Measurements from ENCODE around the gene ATP5MC2.
"Not testable (repeated sequence)": the region's sequence is repeated elsewhere in the genome, so short reads cannot be mapped to it uniquely, and the experiment has no call there.

ATP5MC2 gene

DNA sequence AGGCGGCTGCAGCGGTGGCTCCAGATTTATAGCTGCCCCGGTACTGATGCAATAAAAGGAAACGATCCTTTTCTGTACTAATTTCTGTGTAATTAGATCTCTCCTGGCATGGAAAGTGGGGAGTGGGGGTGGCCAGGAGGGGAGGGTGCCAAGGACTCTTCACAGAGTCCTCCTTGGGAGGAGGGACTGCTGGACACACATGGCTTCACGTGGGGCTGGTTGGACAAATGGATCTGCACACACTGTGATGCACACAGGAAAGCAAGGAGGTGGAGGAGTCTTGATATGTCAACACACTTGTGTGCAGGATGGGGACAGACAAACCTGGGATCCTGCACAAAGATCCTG is 23.8 kb upstream of the ATP5MC2 start:
- no peak for ATAC-seq
- Mint-ChIP-seq H3K4me1 (peaks cover 29% of the 10 kb centered on the region), H3K4me3 (no peak overlapping the region)

DNA sequence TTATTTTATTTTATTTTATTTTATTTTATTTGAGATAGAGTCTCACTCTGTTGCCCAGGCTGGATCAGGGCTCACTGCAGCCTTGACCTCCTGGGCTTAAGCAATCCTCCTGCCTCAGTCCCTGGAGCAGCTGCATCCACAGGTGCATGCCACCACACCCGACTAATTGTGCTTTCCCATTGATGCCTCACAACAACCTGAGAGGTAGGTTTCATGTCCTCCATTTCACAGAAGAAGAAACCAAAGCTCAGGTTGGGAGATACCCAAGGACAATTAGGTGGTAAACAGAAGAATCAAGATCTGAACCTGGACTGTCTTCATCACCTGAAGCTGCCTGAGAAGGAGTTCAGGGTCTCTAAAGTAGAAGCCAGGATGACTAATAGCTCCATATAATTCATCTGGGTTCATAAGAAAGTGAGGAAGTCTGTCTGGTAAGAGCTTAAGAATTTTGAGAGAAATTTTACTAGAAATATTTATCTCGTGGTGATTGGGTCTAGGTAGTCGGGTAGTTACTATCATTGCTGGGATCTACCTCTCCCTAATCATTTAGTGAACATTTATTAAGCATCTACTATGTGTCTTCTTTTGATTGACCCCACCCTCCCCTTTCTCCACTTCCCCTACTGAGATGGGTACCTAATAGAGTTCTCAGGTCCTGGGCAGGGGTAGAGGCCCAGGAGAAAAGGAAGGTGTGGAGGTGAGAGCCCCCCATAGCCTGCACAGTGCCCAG is 23.2 kb upstream of the ATP5MC2 start:
- Mint-ChIP-seq H3K36me3 (no peaks in the 10 kb centered on the region), H3K9me3 (no peaks in the 10 kb centered on the region), H3K27ac (no peak overlapping the region), H3K4me3 (no peak overlapping the region), H3K4me1 (peaks cover 34% of the 10 kb centered on the region)
- DNase-seq (ENCODE audit: low spot score in 2 of 2) (no peak), ATAC-seq (no peak)

More for the DNA sequence above, 23.8 kb upstream of the ATP5MC2 start:
- DNase-seq (ENCODE audit: low spot score in 2 of 2) = no peak
- H3K9me3 Mint-ChIP-seq = no peaks in the 10 kb centered on the region
- no peak overlapping the region for H3K27ac Mint-ChIP-seq
- no peaks in the 10 kb centered on the region for H3K36me3 Mint-ChIP-seq

DNA sequence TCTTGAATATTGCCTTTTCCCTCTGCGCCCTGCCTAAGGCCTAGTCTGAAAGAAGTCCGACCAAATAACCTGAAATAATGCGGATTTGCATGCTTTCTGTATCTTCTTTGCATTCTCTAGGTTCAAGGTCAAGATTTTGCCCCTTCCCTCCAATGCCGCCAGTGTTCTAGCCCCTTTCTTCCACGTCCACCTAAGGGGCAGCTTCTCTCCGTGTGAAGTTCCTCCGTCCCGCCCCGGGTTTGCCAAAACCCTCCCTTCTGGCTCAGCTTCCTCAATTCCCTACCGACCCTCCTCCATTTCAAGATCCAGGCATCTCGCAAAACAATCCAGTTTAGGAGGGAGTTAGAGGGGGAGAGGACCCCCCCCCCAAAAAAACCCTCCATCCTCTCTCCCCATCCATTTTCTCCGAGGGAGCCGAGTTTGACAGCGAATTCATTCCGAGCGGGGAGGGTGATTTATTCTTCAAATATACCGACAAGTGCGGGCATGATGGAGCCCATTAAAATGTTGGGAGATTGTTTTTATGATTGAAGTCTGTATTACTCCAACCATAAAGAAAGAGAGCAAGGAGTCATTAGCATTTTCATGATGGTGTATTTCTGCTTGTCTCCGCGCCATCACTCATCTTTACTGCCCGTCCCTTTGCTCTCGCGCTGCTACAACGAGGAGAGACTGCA is 20.9 kb upstream of the ATP5MC2 start:
- Mint-ChIP-seq H3K4me3 (peak overlapping the region; percentile 30), H3K4me1 (peaks cover 33% of the 10 kb centered on the region)

DNA sequence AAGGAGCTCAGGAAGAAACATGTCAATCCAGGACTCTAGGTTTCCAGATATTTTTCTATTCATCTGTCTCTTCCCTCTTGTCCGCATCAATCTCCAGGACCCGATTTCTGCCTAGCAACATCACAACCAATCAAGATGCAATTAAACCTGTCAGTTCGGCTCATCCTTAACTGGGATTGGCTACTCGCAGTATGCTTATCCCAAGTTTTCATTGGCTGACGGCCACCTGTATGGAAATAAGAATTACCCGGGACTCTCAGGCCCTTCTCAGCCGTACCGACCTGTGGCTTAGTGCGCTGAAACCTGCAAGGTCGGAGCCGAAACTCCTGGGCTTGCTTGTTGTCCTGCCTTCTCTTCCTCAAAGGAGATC is 20.4 kb upstream of the ATP5MC2 start:
- Mint-ChIP-seq H3K36me3 (no peaks in the 10 kb centered on the region), H3K4me1 (peaks cover 29% of the 10 kb centered on the region), H3K27ac (no peak overlapping the region), H3K4me3 (peak overlapping the region; percentile 30), H3K9me3 (no peaks in the 10 kb centered on the region)
- ATAC-seq (no peak), DNase-seq (ENCODE audit: low spot score in 2 of 2) (no peak)

More for the DNA sequence above, 20.9 kb upstream of the ATP5MC2 start:
- H3K27ac Mint-ChIP-seq = no peak overlapping the region
- ATAC-seq (no peak), DNase-seq (ENCODE audit: low spot score in 2 of 2) (no peak)
- no peaks in the 10 kb centered on the region for H3K9me3 Mint-ChIP-seq
- no peaks in the 10 kb centered on the region for H3K36me3 Mint-ChIP-seq

DNA sequence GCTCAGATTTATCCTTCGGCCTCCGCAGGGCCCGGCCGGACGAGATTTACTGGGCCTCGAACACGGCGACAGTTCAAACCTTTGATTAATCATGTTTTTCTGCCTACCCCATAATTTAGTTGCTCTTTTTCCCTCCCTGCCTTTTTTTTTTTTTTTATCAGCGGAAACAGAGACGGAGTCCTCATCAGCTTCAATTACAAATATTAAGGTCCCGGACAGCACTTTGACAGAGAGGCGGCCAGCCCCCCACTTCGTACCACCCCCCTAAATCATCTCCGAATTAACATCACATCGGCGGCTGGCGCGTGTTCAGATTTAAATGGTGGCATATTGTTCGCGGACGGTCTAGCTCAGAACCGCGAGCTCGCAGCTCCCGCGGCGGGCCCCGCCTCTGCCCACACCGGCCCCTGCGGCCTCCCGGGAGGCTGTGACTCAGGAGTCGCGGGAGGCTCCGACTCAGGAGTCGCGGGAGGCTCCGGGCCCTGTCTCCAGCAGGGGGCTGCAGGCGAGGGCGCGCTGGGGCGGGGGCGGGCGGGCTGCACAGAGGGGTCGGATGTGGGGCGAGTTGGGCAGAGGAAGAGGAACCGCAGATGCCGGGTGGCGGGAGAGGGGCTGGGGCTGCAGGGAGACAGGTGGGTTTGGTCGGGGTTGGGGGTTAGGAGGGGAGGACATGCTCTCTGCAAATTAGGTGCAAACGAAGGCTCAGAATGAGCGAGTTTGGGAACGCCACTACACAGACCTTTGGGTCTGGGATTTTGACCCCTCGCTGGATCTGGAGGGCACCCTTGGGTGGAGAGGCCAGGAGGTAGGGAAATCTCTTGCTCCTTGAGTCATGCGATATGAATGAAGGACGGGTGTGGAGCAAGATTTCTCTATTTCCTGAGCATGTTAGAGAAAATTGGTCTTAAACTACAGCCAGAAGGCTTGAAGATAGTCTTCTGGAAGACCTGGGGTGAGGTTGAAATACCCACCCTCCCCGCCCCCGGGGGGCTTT is 19.6 kb upstream of the ATP5MC2 start:
- Mint-ChIP-seq H3K4me3 (peak overlapping the region; percentile 58), H3K4me1 (peaks cover 29% of the 10 kb centered on the region), H3K36me3 (no peaks in the 10 kb centered on the region), H3K9me3 (no peaks in the 10 kb centered on the region), H3K27ac (no peak overlapping the region)
- DNase-seq (ENCODE audit: low spot score in 2 of 2) (no peak), ATAC-seq (peak; percentile 91)

DNA sequence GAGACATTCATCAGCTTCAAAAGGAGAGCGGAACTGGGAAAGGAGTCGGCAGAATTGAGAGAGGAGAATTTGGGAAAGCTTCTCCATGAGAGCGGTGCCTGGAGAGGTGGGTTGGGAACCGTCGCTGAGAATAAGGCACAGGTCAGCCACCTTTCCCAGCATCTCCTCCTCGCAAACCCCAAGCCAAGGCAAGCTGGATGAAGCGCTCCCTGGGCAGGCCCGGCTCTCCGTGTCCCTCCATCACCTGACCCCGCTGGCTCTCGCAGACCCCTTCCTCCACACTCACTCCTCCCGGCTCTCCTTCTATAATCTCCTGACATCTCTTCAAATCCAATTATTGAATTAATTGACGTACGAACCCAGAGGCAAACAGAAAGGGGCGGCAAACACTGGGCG is 18.9 kb upstream of the ATP5MC2 start:
- H3K4me1 Mint-ChIP-seq = peaks cover 29% of the 10 kb centered on the region
- H3K4me3 Mint-ChIP-seq = peak overlapping the region; percentile 58
- no peak for DNase-seq (ENCODE audit: low spot score in 2 of 2)
- H3K36me3 Mint-ChIP-seq = no peaks in the 10 kb centered on the region
- no peak overlapping the region for H3K27ac Mint-ChIP-seq
- H3K9me3 Mint-ChIP-seq = no peaks in the 10 kb centered on the region
- ATAC-seq = no peak

DNA sequence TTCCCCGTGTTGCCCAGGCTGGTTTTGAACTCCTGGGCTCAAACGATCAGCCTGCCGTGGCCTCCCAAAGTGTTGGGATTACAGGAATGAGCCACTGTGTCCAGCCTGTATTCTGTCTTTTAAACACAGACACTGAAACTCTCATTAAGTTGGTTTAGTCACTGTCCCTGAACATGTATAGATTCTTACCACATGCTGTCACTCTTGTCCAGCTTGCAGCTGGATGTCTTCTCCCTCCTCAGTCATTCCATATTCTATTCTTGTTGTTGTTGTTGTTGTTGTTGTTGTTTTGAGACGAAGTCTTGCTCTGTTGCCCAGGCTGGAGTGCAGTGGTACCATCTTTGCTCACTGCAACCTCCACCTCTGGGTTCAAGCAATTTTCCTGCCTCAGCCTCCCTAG is 12.3 kb upstream of the ATP5MC2 start:
- H3K4me3 Mint-ChIP-seq = no peak overlapping the region
- ATAC-seq = no peak
- no peak for DNase-seq (ENCODE audit: low spot score in 2 of 2)
- no peaks in the 10 kb centered on the region for H3K9me3 Mint-ChIP-seq
- no peak overlapping the region for H3K27ac Mint-ChIP-seq
- no peaks in the 10 kb centered on the region for H3K4me1 Mint-ChIP-seq
- no peaks in the 10 kb centered on the region for H3K36me3 Mint-ChIP-seq

DNA sequence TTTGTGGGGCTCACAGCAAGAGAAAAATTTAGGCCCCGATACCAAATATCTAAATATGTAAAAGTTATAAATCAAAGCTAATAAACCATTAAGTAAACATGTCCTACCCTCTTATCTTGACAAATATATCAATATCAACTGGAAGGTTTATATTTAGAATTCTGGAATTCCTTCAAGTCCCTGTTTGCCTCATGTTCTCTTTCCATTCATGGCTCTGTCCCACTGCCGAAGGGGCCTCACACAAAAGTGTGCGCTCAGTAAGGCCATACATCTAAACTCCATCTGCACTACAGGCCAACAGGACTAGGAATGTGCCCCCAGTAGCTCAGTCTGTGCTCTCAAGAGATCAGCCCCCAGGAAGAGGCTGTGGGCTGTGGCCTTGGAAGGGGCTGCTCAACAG is 10.6 kb upstream of the ATP5MC2 start:
- ATAC-seq (no peak), DNase-seq (ENCODE audit: low spot score in 2 of 2) (no peak)
- no peak overlapping the region for H3K4me3 Mint-ChIP-seq
- H3K36me3 Mint-ChIP-seq = no peaks in the 10 kb centered on the region
- H3K27ac Mint-ChIP-seq = no peak overlapping the region
- H3K4me1 Mint-ChIP-seq = no peaks in the 10 kb centered on the region
- no peaks in the 10 kb centered on the region for H3K9me3 Mint-ChIP-seq

DNA sequence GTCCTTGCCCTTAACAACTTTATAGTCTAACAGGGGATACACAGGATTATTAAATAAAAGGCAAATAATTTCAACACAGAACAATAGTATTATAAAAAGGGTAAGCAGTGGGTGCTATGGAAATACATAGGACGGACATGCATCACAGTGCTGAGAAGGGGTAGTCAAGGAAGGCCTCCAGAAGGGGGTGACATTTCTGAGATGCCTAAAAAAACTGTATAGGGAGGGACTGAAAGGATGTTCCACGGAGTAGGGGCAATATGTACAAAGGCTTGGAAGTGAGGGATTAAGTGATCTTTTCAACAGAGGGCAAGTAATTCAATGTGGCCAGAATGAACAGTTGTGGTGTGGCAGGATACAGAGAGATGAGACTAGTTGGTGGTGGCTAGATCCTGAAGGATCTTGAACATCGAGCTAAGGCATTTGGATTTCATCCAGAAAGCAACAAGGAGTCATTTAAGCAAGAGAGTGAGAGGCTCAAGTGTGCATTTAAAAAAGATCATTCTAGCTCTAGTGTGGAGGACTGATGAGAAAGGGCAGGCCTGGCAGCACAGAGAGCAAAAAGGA is 8.9 kb upstream of the ATP5MC2 start:
- no peak overlapping the region for H3K4me3 Mint-ChIP-seq

DNA sequence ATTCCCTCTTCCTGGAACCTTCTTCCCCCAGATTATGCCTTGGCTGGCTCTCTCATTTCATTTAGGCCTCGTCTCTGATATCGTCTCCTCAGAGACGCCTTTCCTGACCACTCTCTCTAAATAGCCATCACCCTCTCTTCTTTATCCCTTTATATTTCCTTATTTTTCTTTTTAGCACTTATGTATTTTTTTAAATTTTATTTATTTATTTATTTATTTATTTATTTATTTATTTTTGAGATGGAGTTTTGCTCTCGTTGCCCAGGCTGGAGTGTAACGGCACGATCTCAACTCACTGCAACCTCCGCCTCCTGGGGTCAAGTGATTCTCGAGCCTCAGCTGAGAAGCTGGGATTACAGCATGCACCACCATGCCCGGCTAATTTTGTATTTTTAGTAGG is 8.1 kb upstream of the ATP5MC2 start:
- DNase-seq (ENCODE audit: low spot score in 2 of 2) (no peak), ATAC-seq (no peak)
- Mint-ChIP-seq H3K9me3 (no peaks in the 10 kb centered on the region), H3K27ac (no peak overlapping the region), H3K4me1 (no peaks in the 10 kb centered on the region), H3K4me3 (no peak overlapping the region), H3K36me3 (no peaks in the 10 kb centered on the region)

More for the DNA sequence above, 8.9 kb upstream of the ATP5MC2 start:
- ATAC-seq (no peak), DNase-seq (ENCODE audit: low spot score in 2 of 2) (no peak)
- Mint-ChIP-seq H3K36me3 (no peaks in the 10 kb centered on the region), H3K27ac (no peak overlapping the region), H3K9me3 (no peaks in the 10 kb centered on the region), H3K4me1 (no peaks in the 10 kb centered on the region)

DNA sequence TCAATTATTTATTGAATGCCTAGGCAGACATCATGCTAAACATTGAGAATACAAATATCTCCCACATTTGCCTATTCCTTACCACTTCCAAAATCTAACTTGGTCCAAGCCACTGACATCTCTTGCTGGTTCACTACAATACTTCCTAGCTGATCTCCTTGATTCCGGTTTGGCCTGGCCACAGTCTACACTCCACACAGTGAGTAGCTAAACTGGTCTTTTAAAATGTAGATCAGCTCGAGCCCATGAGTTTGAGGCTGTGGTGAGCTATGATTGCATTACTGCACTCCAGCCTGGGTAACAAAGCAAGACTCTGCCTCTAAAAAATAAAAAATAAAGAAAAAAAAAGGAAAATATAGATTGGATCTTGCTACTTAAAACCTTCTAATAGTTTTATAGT is 7.6 kb upstream of the ATP5MC2 start:
- DNase-seq (ENCODE audit: low spot score in 2 of 2) = no peak
- H3K36me3 Mint-ChIP-seq = no peaks in the 10 kb centered on the region
- no peak overlapping the region for H3K27ac Mint-ChIP-seq
- no peak for ATAC-seq
- H3K4me3 Mint-ChIP-seq = no peak overlapping the region
- no peaks in the 10 kb centered on the region for H3K4me1 Mint-ChIP-seq
- H3K9me3 Mint-ChIP-seq = no peaks in the 10 kb centered on the region

DNA sequence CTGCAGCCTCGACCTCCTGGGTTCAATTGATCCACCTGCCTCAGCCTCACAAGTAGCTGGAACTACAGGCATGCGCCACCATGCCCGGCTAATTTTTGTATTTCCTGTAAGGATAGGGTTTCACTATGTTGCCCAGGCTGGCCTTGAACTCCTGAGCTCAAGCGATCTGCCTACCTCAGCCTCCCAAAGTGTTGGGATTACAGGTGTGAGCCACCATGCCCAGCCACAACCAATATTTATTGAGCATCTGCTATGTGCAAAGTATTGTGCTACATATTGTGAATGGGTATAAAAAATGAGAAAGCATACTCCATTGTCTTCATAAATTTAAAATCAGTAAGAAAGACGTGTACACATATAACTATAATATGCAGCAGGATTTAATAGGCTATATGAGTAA is 4.2 kb upstream of the ATP5MC2 start:
- not testable (repeated sequence) for H3K27ac Mint-ChIP-seq; H3K9me3 Mint-ChIP-seq; ATAC-seq; H3K4me3 Mint-ChIP-seq; H3K4me1 Mint-ChIP-seq; DNase-seq (ENCODE audit: low spot score in 2 of 2)
- peaks cover 16% of the 10 kb centered on the region for H3K36me3 Mint-ChIP-seq

DNA sequence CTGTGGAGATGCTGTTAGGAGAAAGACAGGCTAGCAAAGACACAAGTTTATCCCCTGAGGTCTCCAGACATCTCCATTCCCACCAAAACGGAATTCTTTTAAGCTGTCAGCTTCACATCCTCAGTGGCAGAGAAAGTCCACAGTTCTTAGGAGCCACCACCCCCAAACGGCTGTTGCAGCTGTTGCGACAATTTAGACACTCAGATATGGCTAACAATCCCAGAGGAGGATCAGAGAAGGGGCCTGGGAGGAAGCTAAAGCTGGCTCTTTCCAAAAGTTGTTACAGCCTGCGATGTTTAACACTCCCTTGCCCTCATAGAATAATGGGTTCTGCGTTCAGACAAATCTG is 1.9 kb upstream of the ATP5MC2 start:
- ATAC-seq (no peak), DNase-seq (ENCODE audit: low spot score in 2 of 2) (no peak)
- Mint-ChIP-seq H3K9me3 (no peaks in the 10 kb centered on the region), H3K4me1 (peaks cover 16% of the 10 kb centered on the region), H3K4me3 (peak overlapping the region; percentile 84), H3K27ac (no peak overlapping the region), H3K36me3 (peaks cover 36% of the 10 kb centered on the region)

DNA sequence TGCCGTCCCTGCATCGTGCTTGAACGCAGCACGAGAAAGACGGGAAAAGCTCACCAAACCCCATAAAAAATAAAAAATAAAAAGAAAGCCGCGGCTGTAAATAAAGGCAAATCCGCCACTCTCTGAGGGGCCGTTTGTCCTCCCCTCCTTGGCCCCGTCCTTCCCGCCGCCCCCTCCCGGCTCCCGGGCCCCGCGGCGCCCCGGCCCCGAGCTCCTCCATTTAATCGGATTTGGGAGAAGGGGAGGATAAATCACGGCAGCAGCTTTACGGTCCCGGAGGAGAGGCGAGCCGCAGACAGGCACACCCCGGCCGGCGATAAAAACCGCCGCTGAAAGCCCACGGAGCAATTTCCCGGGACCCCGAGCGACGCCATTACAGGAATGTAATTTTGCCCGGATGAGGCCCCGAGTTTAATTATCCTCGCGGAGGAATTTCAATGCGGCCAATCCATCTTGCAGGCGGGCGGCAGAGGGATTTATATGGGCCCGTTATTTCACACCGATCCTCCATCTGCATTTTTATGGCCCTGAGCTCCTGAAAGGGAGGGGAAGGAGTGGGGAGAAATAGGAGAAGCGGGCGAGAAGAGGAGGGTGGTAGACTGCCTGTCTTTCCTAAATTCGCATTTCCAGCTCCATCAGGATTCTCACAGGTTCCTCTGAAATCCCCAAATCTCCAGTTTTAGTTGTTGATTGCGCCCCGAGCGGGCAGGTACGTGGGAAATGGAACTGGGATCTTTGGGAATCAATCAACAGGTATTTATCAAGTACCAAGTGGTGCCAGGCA is 1.3 kb upstream of the ATP5MC2 start:
- Mint-ChIP-seq H3K4me1 (peaks cover 16% of the 10 kb centered on the region), H3K4me3 (peak overlapping the region; percentile 84), H3K27ac (peak overlapping the region; percentile 93), H3K9me3 (no peaks in the 10 kb centered on the region), H3K36me3 (peaks cover 42% of the 10 kb centered on the region)
- DNase-seq (ENCODE audit: low spot score in 2 of 2) (no peak), ATAC-seq (no peak)

DNA sequence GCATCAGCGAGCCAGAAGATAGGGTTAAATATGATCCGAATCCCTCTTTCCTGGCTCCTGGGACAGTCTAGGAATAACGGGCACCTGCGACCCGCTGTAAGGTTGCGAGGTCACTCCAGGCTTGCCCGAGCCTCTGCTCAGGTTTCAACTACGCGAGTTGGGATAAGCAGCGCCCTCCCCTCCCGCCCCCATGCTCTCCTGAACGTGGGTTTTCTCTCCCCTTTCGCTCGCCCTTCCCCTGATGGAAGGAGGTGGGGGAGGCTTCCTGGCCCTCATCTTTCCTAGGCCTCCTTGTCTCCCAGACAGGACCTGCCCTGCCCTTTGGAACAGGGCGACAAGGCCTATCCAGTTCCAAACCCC is 753 bp upstream of the ATP5MC2 start:
- Mint-ChIP-seq H3K27ac (peak overlapping the region; percentile 93), H3K36me3 (peaks cover 48% of the 10 kb centered on the region)
- peak; percentile 0 for ATAC-seq

More for the DNA sequence above, 753 bp upstream of the ATP5MC2 start:
- Mint-ChIP-seq H3K9me3 (no peaks in the 10 kb centered on the region), H3K4me1 (peaks cover 17% of the 10 kb centered on the region), H3K4me3 (peak overlapping the region; percentile 84)
- DNase-seq (ENCODE audit: low spot score in 2 of 2) = no peak
